Measurements from ENCODE around the gene ECM1.

Gene ECM1

DNA sequence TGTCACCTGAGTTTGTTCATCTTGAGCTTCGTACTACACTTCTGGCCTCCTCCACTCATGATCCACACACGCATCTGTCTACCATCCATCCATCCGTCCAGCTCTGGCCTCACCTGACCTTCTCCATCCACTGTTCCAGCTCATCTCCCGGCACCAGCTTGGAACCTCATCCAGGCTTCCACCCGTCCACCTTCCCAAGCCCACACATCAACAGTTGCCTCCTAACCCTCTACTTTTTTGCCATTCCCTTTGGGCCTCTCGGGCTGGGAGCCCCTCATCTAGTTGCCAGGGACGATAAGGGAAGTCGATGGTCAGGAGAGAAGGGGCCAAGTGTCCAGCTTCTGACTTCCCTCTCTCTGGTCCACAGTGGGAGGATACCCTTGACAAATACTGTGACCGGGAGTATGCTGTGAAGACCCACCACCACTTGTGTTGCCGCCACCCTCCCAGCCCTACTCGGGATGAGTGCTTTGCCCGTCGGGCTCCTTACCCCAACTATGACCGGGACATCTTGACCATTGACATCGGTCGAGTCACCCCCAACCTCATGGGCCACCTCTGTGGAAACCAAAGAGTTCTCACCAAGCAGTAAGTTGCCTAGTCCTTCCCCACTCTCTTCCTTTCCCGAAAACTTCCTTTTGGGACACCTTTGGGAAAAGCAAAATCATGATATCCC lies 4.2 kb downstream of the ECM1 start:
- DNase-seq = no peak

DNA sequence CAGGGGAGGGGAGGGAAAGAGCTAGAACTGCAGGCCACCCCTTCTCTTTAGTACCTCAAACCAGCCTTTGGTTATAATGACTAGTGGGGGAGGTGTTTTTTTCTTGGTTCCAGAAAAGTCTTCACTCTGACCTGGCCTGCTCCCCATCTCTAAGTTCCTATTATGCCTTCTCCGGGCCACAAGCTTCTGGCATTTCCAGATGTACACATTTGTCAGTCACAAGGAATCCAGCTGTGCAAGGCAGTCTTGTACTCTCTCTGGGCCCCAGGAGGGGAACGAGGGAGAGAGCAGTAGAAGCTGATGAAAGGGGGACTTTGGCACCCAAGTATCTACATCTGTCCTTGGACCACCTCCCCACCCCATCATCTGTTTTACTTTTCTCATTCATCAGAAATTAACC lies 4.9 kb downstream of the ECM1 start:
- no peak for DNase-seq

DNA sequence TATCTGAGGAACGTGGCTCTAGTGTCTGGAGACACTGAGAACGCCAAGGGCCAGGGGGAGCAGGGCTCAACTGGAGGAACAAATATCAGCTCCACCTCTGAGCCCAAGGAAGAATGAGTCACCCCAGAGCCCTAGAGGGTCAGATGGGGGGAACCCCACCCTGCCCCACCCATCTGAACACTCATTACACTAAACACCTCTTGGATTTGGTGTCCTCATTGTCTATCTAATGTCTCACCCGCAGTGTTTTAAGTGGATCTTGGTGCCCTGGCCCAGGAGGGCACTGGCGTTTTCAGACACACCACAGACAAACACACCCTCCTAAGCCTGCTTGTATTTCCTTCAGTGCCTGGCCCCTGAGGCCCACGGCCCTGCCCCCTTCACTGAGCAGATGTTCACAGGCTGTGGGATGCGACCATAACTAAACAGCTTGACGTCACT lies 5.5 kb downstream of the ECM1 start:
- DNase-seq = no peak

DNA sequence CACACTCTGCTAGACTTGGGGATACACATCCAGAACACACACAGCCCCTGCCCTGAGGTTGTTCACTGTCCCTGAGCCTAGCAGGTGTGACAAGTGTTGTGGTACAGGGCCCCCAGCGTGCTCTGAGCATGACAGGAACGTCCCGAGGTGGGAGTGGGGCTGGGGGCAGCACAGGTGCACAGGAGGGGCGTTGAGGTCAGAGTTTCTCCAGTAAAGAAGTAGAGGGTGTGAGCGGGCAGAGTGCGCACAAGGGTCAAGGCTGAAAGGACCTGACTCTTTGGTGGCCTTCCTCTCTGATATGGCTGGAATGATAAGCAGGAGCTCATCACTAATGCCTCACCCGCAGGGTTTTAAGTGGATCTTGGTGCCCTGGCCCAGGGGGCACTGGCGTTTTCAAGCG lies 6.4 kb downstream of the ECM1 start:
- DNase-seq = no peak

DNA sequence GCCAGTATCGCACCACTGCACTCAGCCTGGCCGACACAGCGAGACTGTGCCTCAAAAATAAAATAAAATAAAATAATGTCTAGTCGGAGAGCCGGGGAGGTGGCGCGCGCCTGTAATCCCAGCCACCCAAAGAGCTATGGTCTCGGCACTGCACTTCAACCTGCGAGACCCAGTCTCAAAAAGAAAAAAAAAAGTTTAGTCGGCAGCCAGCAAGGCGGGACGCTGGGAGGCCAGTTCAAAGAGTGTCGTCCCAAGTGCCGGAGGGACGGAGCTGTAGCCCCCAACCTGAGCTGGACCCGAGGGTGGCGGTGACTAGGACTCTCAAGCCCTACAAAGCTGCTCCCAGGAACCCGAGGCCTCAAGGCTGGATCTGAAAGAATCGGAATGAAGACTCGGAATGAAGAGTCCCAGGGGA lies 7.0 kb downstream of the ECM1 start:
- peak in 1 of 56 donors; percentile 47 for DNase-seq

DNA sequence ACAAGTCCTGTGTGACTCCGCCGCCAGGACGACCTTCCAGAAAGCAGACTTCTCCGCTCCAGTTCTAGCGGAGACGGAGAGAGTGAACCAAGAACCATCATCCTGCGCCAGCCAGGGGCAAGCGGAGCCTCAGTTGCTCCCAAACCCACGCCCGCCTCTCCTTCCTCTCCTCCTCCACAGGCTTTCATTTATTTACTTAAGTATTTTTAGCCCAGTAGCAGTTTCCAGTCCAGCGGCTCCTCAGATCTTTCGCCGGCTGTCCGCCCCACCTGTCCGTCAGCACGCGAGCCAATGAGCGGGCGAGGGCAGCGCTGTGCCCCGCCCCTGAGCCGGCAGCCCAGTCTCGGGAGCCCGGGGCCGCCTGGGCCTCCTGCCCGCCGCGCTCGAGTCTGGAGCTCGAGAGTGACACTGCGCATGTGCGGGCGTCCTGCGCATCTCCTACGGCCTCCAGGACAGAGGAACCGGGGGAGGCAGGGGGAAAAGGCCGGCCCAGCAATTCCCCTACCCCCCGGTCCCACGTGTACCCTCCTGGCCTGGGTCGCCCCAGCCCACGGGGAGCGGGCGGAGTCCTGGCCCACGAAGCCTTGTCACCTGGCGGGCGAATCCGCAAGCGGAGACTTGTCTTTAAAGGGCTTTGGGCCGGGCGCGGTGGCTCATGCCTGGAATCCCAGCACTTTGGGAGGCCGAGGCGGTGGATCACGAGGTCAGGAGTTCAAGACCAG lies 7.6 kb downstream of the ECM1 start, which contains the start of gene FALEC:
Gene FALEC (plus strand): TSS at position 425 of the 722 bp plus-strand sequence.
- peak; percentile 76 to 98 (median 93) for DNase-seq

DNA sequence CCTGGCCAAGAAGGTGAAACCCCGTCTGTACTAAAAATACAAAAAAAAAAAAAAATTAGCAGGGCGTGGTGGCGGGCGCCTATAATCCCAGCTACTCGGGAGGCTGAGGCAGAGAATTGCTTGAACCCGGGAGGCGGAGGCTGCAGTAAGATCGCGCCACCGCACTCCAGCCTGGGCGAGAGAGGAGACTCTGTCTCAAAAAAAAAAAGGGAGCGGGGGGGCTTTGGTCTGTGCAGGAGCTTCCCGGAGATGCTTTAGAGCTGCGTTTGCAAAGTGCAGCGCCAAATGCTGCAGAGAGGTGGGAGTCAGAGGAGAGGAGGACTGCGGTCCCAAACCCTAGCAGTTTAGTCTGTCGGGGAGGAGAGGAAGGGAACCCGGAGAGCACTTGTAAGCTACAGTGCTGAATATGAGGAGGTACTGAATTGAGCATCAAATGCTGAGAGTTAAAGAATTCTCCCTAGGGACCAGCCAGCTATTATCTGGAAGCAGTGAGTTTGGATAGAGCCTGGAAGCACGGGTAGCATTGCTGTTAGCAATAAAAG lies 8.2 kb downstream of the ECM1 start:
- peak in 9 of 56 donors; percentile 6 to 39 (median 17) for DNase-seq

DNA sequence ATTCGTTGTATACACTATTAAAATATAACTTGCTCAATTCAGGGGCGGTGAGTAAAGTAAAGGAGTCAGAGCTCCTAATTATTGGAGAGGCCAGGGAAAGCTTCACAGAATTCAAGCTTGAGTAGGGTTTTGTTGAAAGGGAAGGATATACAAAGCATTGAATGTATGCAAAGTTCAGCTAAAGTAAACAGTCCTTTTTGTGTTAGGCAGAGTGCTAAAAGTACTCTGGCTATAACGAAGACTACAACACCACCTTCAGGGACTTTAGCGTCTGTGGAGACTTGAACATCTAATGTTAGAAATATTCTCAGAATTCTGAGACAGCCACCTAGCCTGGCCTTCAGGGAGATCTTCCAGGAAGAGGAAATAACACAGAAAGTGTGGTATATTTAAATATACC lies 8.7 kb downstream of the ECM1 start:
- no peak for DNase-seq

DNA sequence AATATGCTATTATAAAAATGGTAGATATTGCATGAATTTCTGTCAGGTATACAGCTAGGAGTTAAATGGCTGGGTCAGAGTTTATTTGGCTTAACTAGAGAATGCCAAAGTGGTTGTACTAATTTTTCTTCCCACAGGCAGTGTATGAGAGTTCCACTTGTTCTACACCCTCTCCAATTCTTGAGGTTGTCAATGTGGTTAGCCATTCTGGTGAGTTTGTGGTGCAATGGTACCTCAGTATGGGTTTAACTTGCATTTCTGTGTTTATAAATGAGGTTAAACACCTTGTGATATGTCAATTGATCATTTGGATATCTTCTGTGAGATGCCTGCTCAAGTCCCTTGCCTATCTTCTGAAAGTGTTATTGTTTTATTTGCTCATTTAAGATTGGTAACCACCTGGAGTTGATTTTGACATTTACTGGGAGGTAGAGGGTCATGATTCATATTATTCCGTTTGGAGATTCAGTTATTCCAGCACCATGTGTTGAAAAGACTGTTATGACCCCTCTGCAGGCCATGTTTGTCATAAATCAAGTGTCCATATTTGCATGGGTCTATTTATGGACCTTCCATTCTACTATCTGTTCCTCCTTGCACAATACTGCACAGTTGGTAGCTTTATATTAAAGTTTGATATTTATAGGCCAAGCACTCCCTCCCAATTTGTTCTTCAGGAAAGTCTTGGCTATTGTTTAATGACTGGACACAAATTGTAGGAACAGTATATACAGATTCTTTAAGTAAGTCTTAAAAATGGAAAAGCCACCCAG lies 13.5 kb downstream of the ECM1 start:
- no peak for DNase-seq

DNA sequence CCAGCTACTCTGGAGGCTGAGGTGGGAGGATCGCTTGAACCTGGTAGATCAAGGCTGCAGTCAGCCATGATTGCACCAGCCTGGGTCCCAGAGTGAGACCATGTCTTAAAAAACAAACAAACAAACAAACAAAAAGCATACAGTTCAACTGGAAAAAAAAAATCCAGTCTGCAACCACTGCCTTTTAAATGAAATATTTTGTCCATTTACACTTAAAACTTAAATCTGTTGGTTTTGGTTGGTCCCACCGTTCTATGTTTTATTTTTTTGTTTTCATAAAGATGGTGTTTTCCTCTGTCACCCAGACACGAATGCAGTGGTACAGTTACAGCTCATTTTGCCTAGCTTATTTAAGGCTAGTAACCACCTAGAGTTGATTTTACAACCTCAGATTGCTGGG lies 17.4 kb downstream of the ECM1 start:
- DNase-seq = no peak

DNA sequence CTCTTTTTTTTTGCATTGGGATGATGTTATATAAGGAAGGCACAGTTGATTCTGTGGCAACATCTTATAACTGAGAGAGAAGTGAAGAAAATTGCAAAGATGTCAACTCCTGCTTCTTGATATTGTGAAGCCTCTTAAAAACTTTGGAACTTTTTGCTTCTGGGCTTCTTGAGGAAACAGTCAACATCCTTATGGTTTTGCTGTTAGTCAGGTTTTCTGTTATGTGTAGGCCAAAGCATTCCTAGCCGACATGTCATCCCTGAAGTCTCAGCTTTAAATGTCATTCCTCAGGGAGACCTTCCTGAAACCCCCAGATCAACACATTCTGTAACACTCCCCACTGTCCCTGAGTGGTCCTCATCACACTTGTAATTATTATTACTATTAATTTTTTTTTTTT lies 20.3 kb downstream of the ECM1 start:
- DNase-seq = no peak

DNA sequence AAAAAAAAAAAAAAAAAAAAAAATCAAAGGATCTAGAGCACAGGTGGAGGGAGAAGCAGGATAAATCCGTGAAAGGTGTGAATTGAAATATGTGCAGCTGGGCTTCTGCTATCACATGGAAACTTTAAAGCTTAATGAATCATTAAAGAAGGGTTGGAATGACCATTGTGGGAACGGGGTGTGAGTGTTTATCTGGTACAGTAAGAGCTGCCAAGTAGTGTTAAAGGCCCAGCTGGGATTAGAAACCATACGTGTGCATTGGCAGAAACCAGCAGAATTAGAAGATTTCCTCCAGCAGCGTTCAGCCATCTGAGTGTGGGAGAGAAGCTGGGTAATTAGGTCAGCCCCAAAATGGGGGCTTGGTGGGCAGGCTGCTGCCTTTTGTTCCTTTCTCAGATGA lies 21.1 kb downstream of the ECM1 start:
- DNase-seq = no peak

DNA sequence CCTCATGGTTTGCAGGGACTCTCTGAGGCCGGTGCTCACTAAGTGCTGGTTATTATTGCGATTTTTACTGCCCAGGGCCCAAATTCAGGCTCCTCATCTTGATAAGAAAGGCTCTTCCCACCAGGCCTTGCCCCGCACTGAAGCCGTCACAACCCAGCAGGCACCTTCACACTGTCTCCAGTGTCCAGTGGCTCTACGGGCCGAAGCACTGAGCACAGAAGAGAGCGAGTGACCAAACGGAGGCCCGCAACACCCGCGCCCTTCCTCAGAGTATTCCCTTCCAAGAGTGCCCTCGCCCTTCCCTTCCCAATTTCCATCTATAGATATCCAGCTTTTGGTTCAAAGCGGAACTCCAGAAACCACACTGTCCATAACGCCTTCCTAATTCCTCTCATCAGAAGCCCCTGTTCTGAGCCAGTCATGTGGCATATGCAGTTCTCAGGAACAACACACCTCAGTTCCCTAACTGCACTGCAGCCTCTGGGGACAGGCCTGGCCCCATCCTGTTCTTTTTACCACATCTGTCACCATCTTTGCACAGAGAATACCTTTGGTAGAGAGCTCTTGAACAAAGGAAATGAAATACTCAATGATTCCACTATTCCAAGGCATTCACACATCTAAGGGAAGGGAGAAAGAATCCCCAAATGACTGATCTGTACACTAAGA lies 22.7 kb downstream of the ECM1 start:
- DNase-seq = no peak

DNA sequence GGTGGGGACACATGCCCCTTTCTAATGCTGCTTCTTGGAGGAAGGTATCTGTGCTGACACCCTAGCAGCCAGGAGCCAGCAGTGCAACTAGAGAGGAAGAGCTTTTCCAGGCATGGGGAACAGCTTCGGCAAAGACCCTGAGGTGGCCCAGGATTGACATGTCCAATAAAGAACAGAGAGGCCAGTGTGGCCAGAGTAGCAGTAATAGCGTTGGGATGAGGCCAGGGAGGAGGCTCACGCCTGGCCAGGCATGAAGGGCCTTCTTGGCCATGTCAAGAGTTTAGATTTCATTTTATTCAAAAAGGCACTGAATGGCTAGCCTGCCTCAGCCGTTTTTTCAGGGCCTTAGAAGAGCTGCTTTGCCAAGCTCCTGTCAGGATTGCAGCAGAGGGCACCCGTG lies 25.0 kb downstream of the ECM1 start:
- peak in 1 of 56 donors; percentile 24 for DNase-seq

DNA sequence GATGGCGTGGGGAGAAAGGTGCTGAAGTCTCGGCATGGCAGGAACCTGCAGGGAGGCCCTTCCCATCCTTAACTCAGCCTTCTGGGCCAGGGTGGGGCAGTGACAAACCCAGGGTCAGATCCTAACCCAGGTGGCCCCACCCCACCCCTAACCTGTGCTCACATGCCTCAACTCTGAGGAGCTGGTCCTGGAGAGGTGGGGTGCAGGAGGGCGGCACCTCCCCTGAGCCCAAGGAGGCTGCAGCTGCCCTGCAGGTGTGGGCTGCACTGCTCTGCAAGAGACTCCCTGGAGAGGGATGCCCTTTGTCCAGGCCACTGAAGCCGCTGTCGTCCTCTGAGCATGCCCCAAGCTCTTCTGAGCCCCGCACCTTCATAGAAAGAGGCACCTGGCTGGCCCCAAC lies 26.1 kb downstream of the ECM1 start:
- no peak for DNase-seq

DNA sequence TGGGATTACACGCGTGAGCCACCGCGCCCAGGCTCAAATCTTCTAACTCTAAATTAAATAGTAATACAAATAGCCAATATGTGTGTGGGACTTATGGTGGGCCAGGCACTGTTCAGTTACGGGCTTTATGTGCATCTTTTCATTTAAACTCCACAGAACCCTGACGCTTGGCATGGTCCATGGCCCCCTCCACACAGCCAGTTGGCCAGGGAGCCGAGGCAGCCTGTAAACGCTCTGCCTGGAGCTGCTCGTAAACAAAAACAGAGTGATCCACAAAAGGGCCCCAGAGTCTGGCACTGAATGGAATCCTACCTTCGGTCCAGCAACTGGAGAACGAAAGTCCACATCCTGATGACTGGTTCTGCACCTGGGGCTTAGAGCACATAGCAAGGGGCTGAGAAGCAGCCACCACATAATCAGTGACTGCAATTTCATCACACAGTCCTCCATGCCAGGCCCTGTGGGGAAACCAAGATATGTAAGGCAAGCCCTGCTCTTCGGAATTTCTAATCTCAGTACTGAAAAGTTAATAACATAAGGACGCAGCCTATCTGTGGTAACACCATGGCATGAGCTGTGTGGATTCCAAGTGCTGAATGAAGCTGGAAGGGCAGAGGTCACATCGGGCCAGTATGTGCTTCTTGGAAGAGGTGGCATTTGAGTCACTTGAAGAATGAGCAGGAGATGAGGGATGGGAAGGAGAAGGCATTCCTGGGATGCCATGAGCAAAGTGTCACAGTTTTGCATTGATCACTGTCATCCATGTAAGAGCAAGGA lies 27.8 kb downstream of the ECM1 start:
- no peak for DNase-seq

DNA sequence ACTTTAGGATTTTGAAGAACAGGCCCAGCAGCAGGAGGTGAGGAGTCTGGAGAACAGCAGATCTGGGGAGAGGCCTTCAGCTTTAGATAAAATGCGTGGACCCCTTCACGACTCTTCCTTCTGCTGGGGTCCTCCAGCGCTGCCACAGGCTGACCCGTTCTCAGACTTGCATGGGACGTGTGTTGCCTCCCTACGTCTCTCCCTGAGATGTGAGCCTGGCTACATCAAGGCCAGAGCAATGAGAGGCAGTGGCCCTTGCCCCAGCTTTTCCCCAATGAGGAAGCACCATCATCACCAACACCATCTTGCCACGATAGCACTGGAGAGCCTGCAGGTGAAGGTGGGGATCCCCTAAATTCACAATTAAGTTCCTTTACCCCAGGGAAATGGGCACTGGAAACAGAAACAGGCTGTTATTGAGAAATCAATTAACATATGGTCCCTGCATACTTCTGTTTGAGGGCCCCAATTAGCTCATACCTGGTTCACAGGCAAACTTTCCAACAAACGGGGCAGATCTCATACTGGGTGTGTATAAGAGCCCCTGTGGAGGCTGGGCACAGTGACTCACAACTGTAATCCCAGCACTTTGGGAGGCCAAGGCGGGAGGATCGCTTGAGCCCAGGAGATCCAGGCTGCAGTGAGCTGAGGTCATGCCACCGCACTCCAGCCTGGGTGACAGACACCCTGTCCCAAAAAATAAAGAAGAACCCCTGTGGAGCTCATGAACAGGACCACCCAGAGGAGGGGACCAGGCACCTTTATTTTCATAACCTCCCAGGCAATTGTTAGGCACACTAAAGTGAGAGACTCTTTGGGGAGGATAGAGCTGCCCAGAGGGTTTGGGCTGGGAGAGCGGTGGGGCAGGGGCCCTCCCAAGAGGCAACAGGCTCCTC lies 29.2 kb downstream of the ECM1 start:
- DNase-seq = no peak

DNA sequence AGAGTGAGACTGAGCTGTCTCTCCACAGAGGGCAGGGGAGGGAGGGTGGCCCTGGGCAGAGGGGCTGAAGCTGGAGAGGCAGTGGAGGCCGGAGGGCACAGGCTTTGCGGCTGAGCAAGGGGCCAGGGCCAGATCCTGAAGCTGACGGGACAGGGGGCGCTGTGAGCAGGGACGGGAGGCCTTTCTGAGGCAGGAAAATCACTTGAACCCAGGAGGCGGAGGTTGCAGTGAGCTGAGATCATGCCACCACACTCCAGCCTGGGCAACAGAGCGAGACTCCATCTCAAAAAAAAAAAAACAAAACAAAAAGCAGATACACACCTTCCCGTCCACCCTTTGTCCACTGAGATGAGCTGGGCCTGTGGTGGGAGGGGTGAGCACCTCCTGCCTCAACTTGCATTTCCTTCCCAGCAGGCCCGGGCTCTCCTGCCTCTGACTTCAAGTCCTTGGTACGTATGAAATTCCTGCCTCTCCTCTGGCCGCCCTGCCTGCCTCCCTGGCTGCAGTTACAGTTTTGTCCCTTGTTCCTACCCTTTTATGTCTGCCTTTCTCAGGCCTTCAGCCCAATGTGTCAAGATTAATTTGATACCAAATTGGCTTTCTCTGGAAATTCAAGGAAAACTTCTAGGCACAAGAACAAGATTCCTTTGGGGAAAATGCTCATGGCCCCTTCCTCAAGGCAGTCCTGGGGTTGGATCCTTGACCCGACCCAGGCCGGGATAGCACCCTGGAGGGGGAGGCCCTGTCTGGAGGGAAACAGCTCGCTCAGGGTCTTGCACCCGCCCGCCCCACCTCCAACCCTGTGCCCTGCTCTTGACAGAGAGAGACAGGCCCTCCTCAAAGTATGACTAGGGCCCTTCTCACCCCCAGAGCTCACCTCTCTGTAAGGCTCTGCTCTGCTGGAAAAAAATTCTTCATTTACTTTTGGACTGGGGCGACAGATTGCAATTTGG lies 30.1 kb downstream of the ECM1 start:
- no peak for DNase-seq

Measured in amygdala (tissue), 56 donors.